ENCODE results near the gene LCOR.

DNA sequence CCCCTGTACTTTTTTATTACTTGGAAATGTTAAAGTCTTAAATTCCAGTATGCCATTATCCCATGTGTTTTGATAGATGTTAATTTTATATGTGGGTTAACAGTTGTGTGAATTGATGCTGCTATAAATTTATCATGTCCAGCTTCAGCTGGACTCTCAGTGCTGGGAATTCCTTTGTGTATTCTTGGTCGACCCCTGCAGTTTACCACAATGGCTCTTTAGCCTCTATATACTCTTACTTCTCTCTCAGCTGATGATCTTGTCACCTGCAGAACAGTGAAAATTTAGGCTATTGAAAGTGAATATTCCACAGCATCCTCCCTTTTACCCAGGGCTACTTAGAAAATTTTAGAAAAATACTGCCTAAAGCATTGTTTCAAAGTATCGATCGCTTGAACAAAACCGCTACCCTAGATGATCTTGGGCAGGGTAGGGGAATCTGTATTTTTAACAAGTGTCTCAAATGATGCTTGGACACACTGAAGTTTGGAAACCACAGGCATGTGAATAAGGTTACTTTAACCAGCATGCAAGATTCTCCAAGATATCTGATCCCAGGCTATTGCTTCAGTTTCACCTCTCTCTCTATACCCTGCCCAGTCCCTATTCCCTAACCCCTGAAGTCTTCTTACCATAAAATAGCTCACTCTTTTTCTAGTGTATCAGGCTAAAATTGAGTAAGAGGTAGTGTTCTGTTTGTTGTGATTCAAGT, 25.4 kb downstream of the LCOR start:
- TF ChIP-seq CTCF (conservative IDR thresholded peaks at IDR 0.05; ENCODE audit: low read depth, low read length) (no peak), EZH2 (IDR thresholded peaks at IDR 0.05; ENCODE audit: low read length, unreplicated experiment) (no peak), EZH2phosphoT487 (IDR thresholded peaks at IDR 0.05; ENCODE audit: borderline replicate concordance, low read length) (no peak)

All from PC-3 (cell line).